GM15510 (cell line): ENCODE measurements around the gene NCLN.

Experiments used
- POLR2A ChIP-seq: IDR thresholded peaks from 3 replicates; pipeline ENCODE4 v1.6.1; 2011; ENCODE audit warnings: borderline replicate concordance; ENCODE audit not compliant: insufficient read length; ENCODE audit errors: extremely low read depth

The NCLN gene

GRCh38 chr19:3167533-3168272 is 18.0 kb upstream of the NCLN start:
- no peak for TF ChIP-seq POLR2A

- no peak for TF ChIP-seq POLR2A
Measured at GRCh38 chr19:3171894-3172672, 13.6 kb upstream of the NCLN start.

- TF ChIP-seq POLR2A: no peak
Measured at GRCh38 chr19:3175781-3176714, 9.7 kb upstream of the NCLN start.

GRCh38 chr19:3176715-3177501 is 8.8 kb upstream of the NCLN start:
- no peak for TF ChIP-seq POLR2A

GRCh38 chr19:3178377-3178972 is 7.3 kb upstream of the NCLN start, which contains the start of gene S1PR4:
TSS of gene S1PR4 (plus strand) at chr19:3178769. CDS start at chr19:3178793, 24 bp downstream.
- peak; percentile 81 for TF ChIP-seq POLR2A

- TF ChIP-seq POLR2A: no peak
Measured at GRCh38 chr19:3178973-3179738, 6.6 kb upstream of the NCLN start.

GRCh38 chr19:3179739-3180293 is 5.9 kb upstream of the NCLN start:
- TF ChIP-seq POLR2A: no peak

- no peak for TF ChIP-seq POLR2A
Measured at GRCh38 chr19:3183721-3184641, 1.7 kb upstream of the NCLN start.

- no peak for TF ChIP-seq POLR2A
Measured at GRCh38 chr19:3184847-3185460, 776 bp upstream of the NCLN start.

- TF ChIP-seq POLR2A: no peak
Measured at GRCh38 chr19:3186160-3186688, 494 bp downstream of the NCLN start.

GRCh38 chr19:3186891-3187661 is 1.3 kb downstream of the NCLN start:
- no peak for TF ChIP-seq POLR2A
